Nephron progenitor cell (in vitro differentiated cells): ENCODE measurements around the gene KIAA0040.

Source experiments
- DNase-seq: peaks from one replicate; pipeline ENCODE4 v3.0.0; 2021
- H3K27ac Mint-ChIP-seq: 2 replicates; pipeline ENCODE4 v1.8.0; 2021; ENCODE audit warnings: mild to moderate bottlenecking, moderate library complexity, mixed read lengths
- H3K27me3 Mint-ChIP-seq: 2 replicates; pipeline ENCODE4 v1.8.0; 2021; ENCODE audit warnings: mild to moderate bottlenecking, low read depth, mixed read lengths; ENCODE audit not compliant: poor library complexity
- H3K36me3 Mint-ChIP-seq: 2 replicates; pipeline ENCODE4 v1.8.0; 2021; ENCODE audit warnings: low read depth, mixed read lengths
- H3K4me1 Mint-ChIP-seq: 2 replicates; pipeline ENCODE4 v1.8.0; 2021; ENCODE audit warnings: mixed read lengths
- H3K4me3 Mint-ChIP-seq: 2 replicates; pipeline ENCODE4 v1.8.0; 2021; ENCODE audit warnings: mild to moderate bottlenecking, moderate library complexity, mixed read lengths
- H3K9me3 Mint-ChIP-seq: 2 replicates; pipeline ENCODE4 v1.8.0; 2021; ENCODE audit warnings: mild to moderate bottlenecking, moderate library complexity, mixed read lengths
- CTCF ChIP-seq: fragments of 200-600 bp; sonication (generic); IDR thresholded peaks from 2 replicates; pipeline ENCODE4 v1.5.0; 2021; ENCODE audit warnings: antibody characterized with exemption

KIAA0040 gene

GRCh38 chr1:175222296-175222938 lies 29.8 kb upstream of the KIAA0040 start:
- no peaks in the 10 kb centered on the region for H3K9me3 Mint-ChIP-seq
- peaks cover 11% of the 10 kb centered on the region for H3K27me3 Mint-ChIP-seq
- H3K36me3 Mint-ChIP-seq = no peaks in the 10 kb centered on the region
- no peak for DNase-seq
- H3K4me1 Mint-ChIP-seq = peaks cover 39% of the 10 kb centered on the region
- H3K4me3 Mint-ChIP-seq = no peak overlapping the region
- H3K27ac Mint-ChIP-seq = no peak overlapping the region
- no peak for TF ChIP-seq CTCF

GRCh38 chr1:175221557-175222175 lies 29.1 kb upstream of the KIAA0040 start:
- Mint-ChIP-seq H3K4me3 (no peak overlapping the region), H3K9me3 (no peaks in the 10 kb centered on the region), H3K27ac (no peak overlapping the region), H3K4me1 (peaks cover 41% of the 10 kb centered on the region), H3K27me3 (peaks cover 8% of the 10 kb centered on the region), H3K36me3 (no peaks in the 10 kb centered on the region)
- no peak for TF ChIP-seq CTCF
- peak; percentile 12 for DNase-seq

- Mint-ChIP-seq H3K4me1 (peaks cover 41% of the 10 kb centered on the region), H3K27ac (no peak overlapping the region), H3K36me3 (no peaks in the 10 kb centered on the region), H3K27me3 (peaks cover 6% of the 10 kb centered on the region), H3K4me3 (no peak overlapping the region), H3K9me3 (no peaks in the 10 kb centered on the region)
- no peak for TF ChIP-seq CTCF
- DNase-seq = no peak
These were observed 28.4 kb upstream of the KIAA0040 start for GRCh38 chr1:175220853-175221556.

GRCh38 chr1:175219774-175220173 lies 27.2 kb upstream of the KIAA0040 start:
- DNase-seq = no peak
- Mint-ChIP-seq H3K36me3 (no peaks in the 10 kb centered on the region), H3K27me3 (peaks cover 6% of the 10 kb centered on the region), H3K27ac (no peak overlapping the region), H3K4me3 (no peak overlapping the region), H3K9me3 (no peaks in the 10 kb centered on the region), H3K4me1 (peaks cover 41% of the 10 kb centered on the region)
- no peak for TF ChIP-seq CTCF

GRCh38 chr1:175218786-175219434 lies 26.3 kb upstream of the KIAA0040 start:
- H3K36me3 Mint-ChIP-seq = no peaks in the 10 kb centered on the region

More at GRCh38 chr1:175218786-175219434, 26.3 kb upstream of the KIAA0040 start:
- no peak for TF ChIP-seq CTCF
- no peak overlapping the region for H3K4me3 Mint-ChIP-seq
- no peak overlapping the region for H3K27ac Mint-ChIP-seq
- H3K9me3 Mint-ChIP-seq = peaks cover 7% of the 10 kb centered on the region
- peaks cover 6% of the 10 kb centered on the region for H3K27me3 Mint-ChIP-seq
- peaks cover 41% of the 10 kb centered on the region for H3K4me1 Mint-ChIP-seq
- DNase-seq = no peak
